H9 (cell line): Measurements from ENCODE around the gene DCXR. TPM values are rescaled to one million over a fixed set of nuclear protein-coding genes. Genes with fewer than 3 reads are reported as not detected.

Experiments used
- DNase-seq: peaks from one replicate; pipeline ENCODE4 v3.0.0-alpha.2; 2017
- H2AFZ ChIP-seq: one replicate; pipeline ENCODE4 v1.6.1; 2013; ENCODE audit warnings: mild to moderate bottlenecking, low read length, control low read depth, moderate library complexity
- H2AK5ac ChIP-seq: 2 replicates; pipeline ENCODE4 v1.6.1; 2013; ENCODE audit warnings: low read length, control low read depth, mixed read lengths; ENCODE audit not compliant: insufficient read length
- H2BK120ac ChIP-seq: one replicate; pipeline ENCODE4 v1.6.1; 2013; ENCODE audit warnings: low read depth, mild to moderate bottlenecking, low read length, control low read depth, inconsistent platforms; ENCODE audit not compliant: poor library complexity, severe bottlenecking
- H2BK12ac ChIP-seq: 2 replicates; pipeline ENCODE4 v1.6.1; 2013; ENCODE audit warnings: low read length, control low read depth, mixed read lengths, low read depth; ENCODE audit not compliant: insufficient read length
- H2BK15ac ChIP-seq: 2 replicates; pipeline ENCODE4 v1.6.1; 2013; ENCODE audit warnings: low read depth, low read length, control low read depth
- H2BK20ac ChIP-seq: one replicate; pipeline ENCODE4 v1.6.1; 2013; ENCODE audit warnings: low read depth, mild to moderate bottlenecking, low read length, control low read depth, inconsistent platforms; ENCODE audit not compliant: poor library complexity, severe bottlenecking
- H2BK5ac ChIP-seq: 2 replicates; pipeline ENCODE4 v1.6.1; 2013; ENCODE audit warnings: low read length, control low read depth, mixed read lengths; ENCODE audit not compliant: insufficient read length
- H3K14ac ChIP-seq: 2 replicates; pipeline ENCODE4 v1.6.1; 2013; ENCODE audit warnings: low read length, control low read depth; ENCODE audit not compliant: insufficient read depth
- H3K18ac ChIP-seq: 2 replicates; pipeline ENCODE4 v1.6.1; 2013; ENCODE audit warnings: low read depth, mild to moderate bottlenecking, mixed read lengths, low read length, control low read depth; ENCODE audit not compliant: insufficient read length
- H3K23ac ChIP-seq: 2 replicates; pipeline ENCODE4 v1.6.1; 2013; ENCODE audit warnings: low read length, control low read depth, mixed read lengths, low read depth; ENCODE audit not compliant: insufficient read length
- H3K23me2 ChIP-seq: 2 replicates; pipeline ENCODE4 v1.6.1; 2013; ENCODE audit warnings: low read depth, mild to moderate bottlenecking, mixed read lengths, low read length, control low read depth; ENCODE audit not compliant: insufficient read length, poor library complexity, severe bottlenecking
- H3K27ac ChIP-seq: 2 replicates; pipeline ENCODE4 v1.5.1; 2013; ENCODE audit warnings: low read length, control low read depth, mixed read lengths, low read depth; ENCODE audit not compliant: insufficient read length
- H3K27me3 ChIP-seq: 2 replicates; pipeline ENCODE4 v1.6.1; 2013; ENCODE audit warnings: low read length, control low read depth, inconsistent platforms; ENCODE audit not compliant: insufficient read depth
- H3K4ac ChIP-seq: 2 replicates; pipeline ENCODE4 v1.6.1; 2013; ENCODE audit warnings: low read depth, mild to moderate bottlenecking, control low read depth, inconsistent platforms, low read length, moderate library complexity
- H3K4me1 ChIP-seq: 2 replicates; pipeline ENCODE4 v1.6.1; 2013; ENCODE audit warnings: low read length, control low read depth, inconsistent platforms; ENCODE audit not compliant: insufficient read depth
- H3K4me2 ChIP-seq: 2 replicates; pipeline ENCODE4 v1.6.1; 2013; ENCODE audit warnings: low read length, control low read depth, mixed read lengths; ENCODE audit not compliant: insufficient read length, insufficient read depth
- H3K56ac ChIP-seq: 2 replicates; pipeline ENCODE4 v1.6.1; 2013; ENCODE audit warnings: low read depth, mild to moderate bottlenecking, mixed read lengths, low read length, control low read depth; ENCODE audit not compliant: insufficient read length
- H3K79me1 ChIP-seq: 2 replicates; pipeline ENCODE4 v1.6.1; 2013; ENCODE audit warnings: low read depth, mild to moderate bottlenecking, moderate library complexity, low read length, control low read depth, inconsistent platforms; ENCODE audit not compliant: insufficient read depth, poor library complexity, severe bottlenecking
- H3K79me2 ChIP-seq: 2 replicates; pipeline ENCODE4 v1.6.1; 2013; ENCODE audit warnings: low read length, control low read depth, inconsistent platforms; ENCODE audit not compliant: insufficient read depth
- H3K9ac ChIP-seq: 2 replicates; pipeline ENCODE4 v1.6.1; 2013; ENCODE audit warnings: low read length, control low read depth, mixed read lengths; ENCODE audit not compliant: insufficient read length; ENCODE audit errors: extremely low read depth
- H3K9me3 ChIP-seq: one replicate; pipeline ENCODE4 v1.6.1; 2013; ENCODE audit warnings: low read depth, low read length, inconsistent platforms; ENCODE audit not compliant: control insufficient read depth
- H3T11ph ChIP-seq: one replicate; pipeline ENCODE4 v1.6.1; 2013; ENCODE audit warnings: mild to moderate bottlenecking, low read length, control low read depth, inconsistent platforms
- H4K20me1 ChIP-seq: one replicate; pipeline ENCODE4 v1.6.1; 2013; ENCODE audit not compliant: control insufficient read depth, insufficient read length, insufficient read depth
- H4K5ac ChIP-seq: 2 replicates; pipeline ENCODE4 v1.6.1; 2013; ENCODE audit warnings: low read depth, mild to moderate bottlenecking, mixed read lengths, low read length, control low read depth; ENCODE audit not compliant: insufficient read length
- H4K8ac ChIP-seq: replicated peaks from 2 replicates; pipeline ENCODE4 v1.6.1; 2013; ENCODE audit warnings: low read length, control low read depth, mixed read lengths, low read depth; ENCODE audit not compliant: insufficient read length
- H4K91ac ChIP-seq: 2 replicates; pipeline ENCODE4 v1.6.1; 2013; ENCODE audit warnings: low read depth, mild to moderate bottlenecking, moderate library complexity, mixed read lengths, low read length, control low read depth; ENCODE audit not compliant: insufficient read length
- H3K27ac Mint-ChIP-seq, 3 experiments: 2 replicates in 2 of 3; 3 replicates in 1 of 3; pipeline ENCODE4 v1.8.0; 2020 to 2021; ENCODE audit warnings: mixed read lengths in 3 of 3, mild to moderate bottlenecking in 1 of 3, moderate library complexity in 1 of 3
- H3K27me3 Mint-ChIP-seq: 2 replicates; pipeline ENCODE4 v1.8.0; 2021; ENCODE audit warnings: low read depth, mild to moderate bottlenecking, moderate library complexity, mixed read lengths
- H3K36me3 Mint-ChIP-seq, 3 experiments: 2 replicates in 2 of 3; 3 replicates in 1 of 3; pipeline ENCODE4 v1.8.0; 2020 to 2021; ENCODE audit warnings: low read depth in 3 of 3, mixed read lengths in 3 of 3; ENCODE audit not compliant: insufficient read depth in 1 of 3
- H3K4me1 Mint-ChIP-seq, 2 experiments: 2 replicates each; pipeline ENCODE4 v1.8.0; 2020; ENCODE audit warnings: mixed read lengths in 2 of 2
- H3K4me3 Mint-ChIP-seq, 2 experiments: 2 replicates in 1 of 2; 3 replicates in 1 of 2; pipeline ENCODE4 v1.8.0; 2020 to 2021; ENCODE audit warnings: mild to moderate bottlenecking in 2 of 2, mixed read lengths in 2 of 2, moderate library complexity in 1 of 2
- H3K9me3 Mint-ChIP-seq, 2 experiments: 2 replicates in 1 of 2; 3 replicates in 1 of 2; pipeline ENCODE4 v1.8.0; 2020; ENCODE audit warnings: mild to moderate bottlenecking in 2 of 2, mixed read lengths in 2 of 2, moderate library complexity in 1 of 2
- CTCF ChIP-seq: fragments of 200-600 bp; sonication (generic); conservative IDR thresholded peaks from 3 replicates; pipeline ENCODE4 v1.8.0; 2021; ENCODE audit warnings: antibody characterized with exemption, mild to moderate bottlenecking
- WGBS: extraction: QIAGEN DNeasy Blood & Tissue Kit; methylation state at CpG from one replicate; pipeline ENCODE4 v1.1.7; 2013; ENCODE audit warnings: missing lambda C conversion rate, low lambda C conversion rate, mixed read lengths; ENCODE audit not compliant: insufficient read length; ENCODE audit errors: extremely low coverage; 5-methylcytosine and 5-hydroxymethylcytosine counted together
- total RNA-seq: library from RNA; stranded (reverse); gene quantifications from 2 replicates; pipeline ENCODE4 v1.2.1, GENCODE V29; 2021

Gene DCXR
- total RNA-seq, 1 experiment from 2014 or later, result 93.6 TPM

GRCh38 chr17:82061047-82061925 is 23.8 kb upstream of the DCXR start:
- H2BK20ac ChIP-seq, result no peak overlapping the region
- peaks cover 4 to 28% (median 28%) of the 10 kb centered on the region in 3 experiments for H3K36me3 Mint-ChIP-seq
- H3K23me2 ChIP-seq, result peaks cover 15% of the 10 kb centered on the region
- no peak for TF ChIP-seq CTCF
- H3K79me1 ChIP-seq, result no peaks in the 10 kb centered on the region
- no peak overlapping the region for H3K23ac ChIP-seq
- H2BK15ac ChIP-seq, result no peak overlapping the region
- no peak overlapping the region for H3K56ac ChIP-seq
- H3K27me3 Mint-ChIP-seq, result peaks cover 2% of the 10 kb centered on the region; the same call in 1 of the 2 replicates
- H2BK5ac ChIP-seq, result no peak overlapping the region
- H2BK120ac ChIP-seq, result no peak overlapping the region
- H4K8ac ChIP-seq, result no peak overlapping the region
- H4K5ac ChIP-seq, result no peak overlapping the region
- H2AFZ ChIP-seq, result no peak overlapping the region
- H3T11ph ChIP-seq, result no peak overlapping the region
- H3K27ac ChIP-seq, result no peak overlapping the region
- H3K4me2 ChIP-seq, result no peak overlapping the region
- no peaks in the 10 kb centered on the region for H3K79me2 ChIP-seq
- no peak overlapping the region for H4K91ac ChIP-seq
- no peaks in the 10 kb centered on the region for H4K20me1 ChIP-seq
- no peak overlapping the region for H2BK12ac ChIP-seq
- H3K27ac Mint-ChIP-seq, result no peak overlapping the region
- no peak overlapping the region for H3K18ac ChIP-seq
- H3K27me3 ChIP-seq, result no peaks in the 10 kb centered on the region
- H3K14ac ChIP-seq, result no peak overlapping the region
- H3K4me1 ChIP-seq, result no peaks in the 10 kb centered on the region
- no peak overlapping the region for H2AK5ac ChIP-seq
- H3K4me3 Mint-ChIP-seq, result no peak overlapping the region; a peak in 1 of 5 replicates
- H3K9me3 Mint-ChIP-seq, result no peaks in the 10 kb centered on the region; a peak in 1 of 5 replicates
- WGBS, result no CpG with 5 or more reads among the region's 34 CpGs
- no peak for DNase-seq
- H3K9me3 ChIP-seq, result no peaks in the 10 kb centered on the region
- H3K9ac ChIP-seq, result no peak overlapping the region
- peaks cover 2 to 3% of the 10 kb centered on the region in 2 experiments for H3K4me1 Mint-ChIP-seq
- no peak overlapping the region for H3K4ac ChIP-seq
